Aorta (tissue), 5 donors: Measurements from ENCODE around the gene PANK1. TPM values are rescaled to one million over a fixed set of nuclear protein-coding genes. Genes with fewer than 3 reads are reported as not detected.

Source experiments
- ATAC-seq: fragments of 200-7000 bp; cut with Tn5 transposase; one replicate; pipeline ENCODE4 v1.9.1; 2022; ENCODE audit warnings: moderate library complexity; ENCODE audit not compliant: low FRiP score
- DNase-seq, 2 donors: peaks; one replicate each; pipeline ENCODE4 v3.0.0-alpha.2; 2020
- H3K27ac ChIP-seq, 2 donors: one replicate each; pipeline ENCODE4 v1.5.1; 2013; ENCODE audit warnings: low read length in 2 of 2, mild to moderate bottlenecking in 2 of 2, moderate library complexity in 2 of 2, control low read depth in 1 of 2, inconsistent platforms in 1 of 2, low read depth in 1 of 2
- H3K27me3 ChIP-seq, 2 donors: one replicate each; pipeline ENCODE4 v1.6.1; 2013; ENCODE audit warnings: control low read depth in 1 of 2, low read length in 1 of 2, mild to moderate bottlenecking in 1 of 2, moderate library complexity in 1 of 2; ENCODE audit not compliant: insufficient read depth in 2 of 2, control insufficient read depth in 1 of 2
- H3K36me3 ChIP-seq, 2 donors: one replicate each; pipeline ENCODE4 v1.6.1; 2013; ENCODE audit warnings: control low read depth in 1 of 2, low read length in 1 of 2, mild to moderate bottlenecking in 1 of 2; ENCODE audit not compliant: insufficient read depth in 2 of 2, control insufficient read depth in 1 of 2
- H3K4me1 ChIP-seq, 2 donors: one replicate each; pipeline ENCODE4 v1.6.1; 2013; ENCODE audit warnings: low read length in 2 of 2, control low read depth in 1 of 2, mild to moderate bottlenecking in 1 of 2, moderate library complexity in 1 of 2; ENCODE audit not compliant: insufficient read depth in 2 of 2, control insufficient read depth in 1 of 2
- H3K4me3 ChIP-seq, 2 donors: one replicate each; pipeline ENCODE4 v1.5.1; 2013; ENCODE audit warnings: low read length in 2 of 2, control low read depth in 1 of 2, mild to moderate bottlenecking in 1 of 2
- H3K9me3 ChIP-seq: one replicate; pipeline ENCODE4 v1.6.1; 2013; ENCODE audit warnings: mild to moderate bottlenecking, low read length; ENCODE audit not compliant: control insufficient read depth
- WGBS, 2 donors: extraction: QIAGEN DNeasy Blood & Tissue Kit; methylation state at CpG; one replicate each; pipeline ENCODE4 v1.1.7; 2013; 5-methylcytosine and 5-hydroxymethylcytosine counted together
- intact Hi-C, 2 donors: fragments of 100-400 bp; cut with DNase I; formaldehyde crosslinking; loops; one replicate each; pipeline versions ENCODE4 v1.14.2 to v1.15.0; 2022
- polyA plus RNA-seq, 2 donors: library from polyadenylated mRNA; stranded (reverse); fragments of 200-250 nt; gene quantifications; one replicate each; pipeline ENCODE4 v1.2.3, GENCODE V29; 2013
- total RNA-seq, 2 donors: library from RNA; stranded (reverse); fragmentation: NEBNext Ultra II Directional; extraction: Animal tissue kit (Norgen Biotek cat#: 25700); gene quantifications; one replicate each; pipeline ENCODE4 v1.2.1, GENCODE V29; 2021
- donor health status: healthy with polysubstance abuse.
- donor health status: Bipolar disorder and iron deficiency.
- donor health status: DM: no; HTN: no; CAD: no.
- donor health status: DM: no; HTN: no; CAD: no.
- donor health status: DM: yes; HTN: yes; CAD: no.

Gene PANK1
- total and polyA plus RNA-seq, 4 donors, result 1.4 to 4.8 (median 2.9) TPM

DNA sequence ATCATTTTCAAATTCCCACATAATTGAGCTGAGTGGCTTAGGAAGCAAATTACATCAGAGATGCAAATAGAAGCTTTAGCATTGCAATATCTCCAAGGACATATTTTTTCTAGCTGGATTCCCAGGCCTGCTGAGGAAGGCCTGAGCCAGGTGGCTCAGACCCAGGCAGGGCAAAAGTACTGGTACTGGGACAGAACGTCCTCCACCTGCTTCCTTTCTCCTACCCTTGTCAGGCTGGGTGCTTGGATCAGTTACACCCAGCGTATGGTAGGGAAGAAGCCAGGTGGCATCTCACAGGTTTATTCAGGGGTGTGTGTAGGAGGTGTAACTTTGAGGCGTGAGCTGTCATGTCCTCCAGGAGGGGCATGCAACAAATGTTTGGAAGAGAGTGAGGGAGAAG is 3.0 kb upstream of the PANK1 start:
- ATAC-seq, result no peak

DNA sequence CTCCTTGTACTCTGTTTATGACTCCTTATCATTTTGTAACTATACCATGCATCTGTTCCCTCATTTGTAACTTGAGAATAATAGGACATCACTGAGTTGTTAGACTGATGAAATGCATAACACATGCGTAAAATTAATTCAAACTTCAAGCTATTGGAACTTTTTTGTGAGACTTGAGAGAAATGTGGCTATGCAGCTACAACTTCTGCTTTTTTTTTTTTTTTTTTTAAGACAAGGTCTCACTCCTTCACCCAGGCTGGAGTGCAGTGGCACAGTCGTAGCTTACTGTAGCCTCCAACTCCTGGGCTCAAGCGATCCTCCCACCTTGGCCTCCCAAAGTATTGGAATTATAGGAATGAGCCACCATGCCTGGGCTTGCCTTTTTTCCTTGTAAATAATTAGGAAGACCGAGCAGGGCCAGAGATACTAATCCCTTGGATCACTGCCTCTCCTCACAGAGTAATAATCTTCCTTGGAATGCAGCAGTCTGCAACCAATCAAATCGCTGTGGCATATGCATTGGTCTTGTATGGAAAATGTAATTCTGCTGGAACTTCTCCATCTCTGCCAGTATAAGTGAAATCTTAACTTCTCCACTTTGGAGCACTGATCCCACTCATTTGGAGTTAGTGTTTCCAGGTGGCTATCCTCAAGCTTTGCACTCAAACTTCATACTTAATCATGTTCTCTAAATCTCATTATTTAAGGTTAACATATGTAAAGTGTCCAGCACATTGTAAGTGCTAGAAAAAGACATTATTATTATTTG is 2.0 kb upstream of the PANK1 start:
- Histone ChIP-seq H3K9me3 (no peaks in the 10 kb centered on the region), H3K36me3 (no peaks in the 10 kb centered on the region), H3K4me1 (no peaks in the 10 kb centered on the region), H3K4me3 (no peak overlapping the region), H3K27ac (no peak overlapping the region), H3K27me3 (no peaks in the 10 kb centered on the region)
- 91% methylated on average over 5 of the region's 5 CpGs for WGBS, 2 donors
- intact Hi-C loops, result loop anchor here in 1 of 2 donors (5.0 kb wide), 1 partner anchor 55 kb away; the partner anchor contains the start of gene KIF20B
- ATAC-seq (no peak), DNase-seq (no peak)

More for the DNA sequence above, 3.0 kb upstream of the PANK1 start:
- Histone ChIP-seq H3K9me3 (no peaks in the 10 kb centered on the region), H3K4me3 (no peak overlapping the region), H3K4me1 (no peaks in the 10 kb centered on the region), H3K36me3 (no peaks in the 10 kb centered on the region), H3K27ac (no peak overlapping the region), H3K27me3 (no peaks in the 10 kb centered on the region)
- intact Hi-C loops, result loop anchor here in 1 of 2 donors (5.0 kb wide), 1 partner anchor 54 kb away; the partner anchor contains the start of gene KIF20B
- DNase-seq, result no peak
- 64 to 68% methylated on average over 3 of the region's 3 CpGs for WGBS, 2 donors

DNA sequence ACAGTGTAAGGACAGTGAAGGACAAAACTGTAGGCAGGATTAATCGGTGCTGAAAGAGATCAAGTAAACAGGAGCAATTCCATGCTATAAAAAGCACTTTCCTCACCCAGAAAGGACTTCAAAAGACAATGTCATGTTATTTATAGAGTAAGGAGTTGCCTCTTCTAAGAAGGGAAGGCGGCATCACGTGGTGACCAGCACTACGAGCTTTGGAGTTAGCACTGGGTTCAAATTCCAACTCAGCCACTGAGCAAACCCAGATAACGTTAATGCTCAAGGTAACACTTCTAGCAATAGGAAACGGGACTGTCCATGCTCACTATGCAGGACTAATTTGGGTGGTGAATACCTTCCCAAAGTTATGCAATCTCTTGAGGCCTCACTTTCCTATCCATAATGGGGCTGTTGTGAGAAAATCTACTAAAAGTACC is 715 bp upstream of the PANK1 start:
- H3K9me3 ChIP-seq, result no peaks in the 10 kb centered on the region
- peak overlapping the region in 1 of 2 donors; percentile 81 for H3K4me3 ChIP-seq
- 24% methylated on average over 6 of the region's 6 CpGs for WGBS, 2 donors
- no peaks in the 10 kb centered on the region for H3K36me3 ChIP-seq
- H3K27ac ChIP-seq, result no peak overlapping the region
- no peaks in the 10 kb centered on the region for H3K27me3 ChIP-seq
- intact Hi-C loops, result loop anchor here in 1 of 2 donors (5.0 kb wide), 1 partner anchor 57 kb away; the partner anchor contains the start of gene KIF20B
- DNase-seq, result no peak
- H3K4me1 ChIP-seq, result no peaks in the 10 kb centered on the region
- no peak for ATAC-seq

DNA sequence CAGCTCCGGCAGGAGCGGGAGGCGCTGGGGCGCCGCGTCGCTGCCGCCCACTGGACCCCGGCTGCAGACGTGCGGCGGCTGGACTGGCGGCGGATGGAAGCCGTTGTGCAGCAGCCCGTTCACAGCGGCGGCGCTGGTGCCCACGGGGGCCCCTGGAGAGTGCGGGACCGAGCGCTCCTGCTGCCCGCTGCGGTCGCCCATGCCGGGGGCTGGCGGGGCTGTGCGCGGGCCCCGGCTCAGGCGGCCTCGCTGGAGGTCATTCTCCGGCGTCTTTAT is 413 bp downstream of the PANK1 start:
- ATAC-seq (peak; percentile 44), DNase-seq (no peak)
- Histone ChIP-seq H3K27ac (peak overlapping the region; percentile 8 to 62), H3K36me3 (no peaks in the 10 kb centered on the region), H3K4me3 (peak overlapping the region; percentile 62 to 81), H3K27me3 (no peaks in the 10 kb centered on the region), H3K4me1 (no peaks in the 10 kb centered on the region), H3K9me3 (no peaks in the 10 kb centered on the region)
- WGBS, 2 donors, result 0% methylated on average over 27 to 35 of the region's 35 CpGs
- intact Hi-C loops, result loop anchor here in 1 of 2 donors (5.0 kb wide), 1 partner anchor 58 kb away; the partner anchor contains the start of gene KIF20B

DNA sequence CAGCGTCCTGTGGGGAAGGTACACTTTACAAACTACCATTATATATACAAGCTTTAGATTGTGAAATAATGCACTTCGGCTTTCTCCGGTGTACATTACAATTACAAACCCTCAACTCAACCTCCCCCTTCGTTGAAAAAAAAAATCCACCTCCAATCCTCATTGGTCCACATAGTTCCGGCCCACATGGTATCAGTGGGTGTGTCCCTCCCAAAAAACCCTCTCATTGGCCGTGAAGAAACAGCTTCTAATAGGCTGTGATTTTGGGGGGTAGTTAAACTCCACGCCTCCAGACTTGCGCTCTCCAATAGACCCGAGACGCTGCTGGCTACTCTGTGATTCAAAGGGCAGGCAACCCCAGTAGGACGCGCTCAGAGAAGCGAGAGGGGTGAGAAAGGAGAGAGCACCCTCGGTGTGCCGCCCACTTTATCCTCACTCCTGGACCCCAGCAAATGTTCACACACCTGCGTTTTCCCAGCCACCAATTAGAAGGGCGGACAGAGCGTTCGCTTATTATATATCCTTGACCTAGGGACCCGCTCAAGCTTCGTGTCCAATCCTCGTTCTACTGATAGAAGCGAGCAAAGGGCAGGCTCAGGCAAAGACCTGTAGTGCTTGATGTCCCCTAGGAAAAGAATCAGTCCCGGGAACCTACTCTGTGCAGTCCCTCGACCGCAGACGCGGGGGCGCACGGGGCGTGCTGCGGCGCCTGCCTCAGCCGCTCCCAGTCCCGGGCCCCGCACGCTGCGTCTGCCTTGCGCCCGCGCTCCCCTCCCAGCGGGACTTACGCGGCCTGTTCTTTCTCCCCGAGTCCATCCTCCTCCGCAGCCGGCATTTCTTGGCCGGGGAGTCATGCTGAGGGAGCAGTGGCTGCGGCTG is 991 bp downstream of the PANK1 start:
- Histone ChIP-seq H3K9me3 (no peaks in the 10 kb centered on the region), H3K27ac (peak overlapping the region; percentile 9 to 62), H3K4me1 (no peaks in the 10 kb centered on the region), H3K36me3 (no peaks in the 10 kb centered on the region), H3K4me3 (peak overlapping the region; percentile 62 to 81), H3K27me3 (no peaks in the 10 kb centered on the region)
- ATAC-seq (peak; percentile 92), DNase-seq (peak; percentile 71 to 83)
- intact Hi-C loops, result loop anchor here in 1 of 2 donors (5.0 kb wide), 1 partner anchor 58 kb away; the partner anchor contains the start of gene KIF20B
- WGBS, 2 donors, result 0% methylated on average over 49 of the region's 49 CpGs

DNA sequence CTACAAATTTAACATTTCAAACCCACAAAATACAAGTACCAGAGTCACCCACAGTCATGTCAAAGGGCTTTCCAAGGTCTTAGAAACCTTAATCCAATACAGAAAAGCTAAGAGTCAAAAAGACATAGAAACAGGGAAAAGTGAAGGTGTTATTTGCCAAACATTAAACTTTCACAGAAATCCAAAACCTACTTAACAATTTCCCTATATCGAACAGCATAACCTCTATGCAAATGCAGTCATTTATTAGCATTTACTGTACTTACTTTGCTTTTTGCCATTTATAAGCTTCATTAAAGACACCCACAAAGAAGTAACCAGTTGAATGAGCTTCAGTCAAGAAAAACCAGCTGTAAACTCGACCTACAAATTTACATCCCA is 1.6 kb downstream of the PANK1 start:
- no peak for DNase-seq
- Histone ChIP-seq H3K4me3 (peak overlapping the region; percentile 62 to 81), H3K27me3 (no peaks in the 10 kb centered on the region), H3K27ac (no peak overlapping the region), H3K36me3 (no peaks in the 10 kb centered on the region), H3K4me1 (no peaks in the 10 kb centered on the region), H3K9me3 (no peaks in the 10 kb centered on the region)
- 0 to 2% methylated on average over 2 of the region's 2 CpGs for WGBS, 2 donors
- intact Hi-C loops, result loop anchor here in 1 of 2 donors (5.0 kb wide), 1 partner anchor 59 kb away; the partner anchor contains the start of gene KIF20B
- ATAC-seq, result no peak

DNA sequence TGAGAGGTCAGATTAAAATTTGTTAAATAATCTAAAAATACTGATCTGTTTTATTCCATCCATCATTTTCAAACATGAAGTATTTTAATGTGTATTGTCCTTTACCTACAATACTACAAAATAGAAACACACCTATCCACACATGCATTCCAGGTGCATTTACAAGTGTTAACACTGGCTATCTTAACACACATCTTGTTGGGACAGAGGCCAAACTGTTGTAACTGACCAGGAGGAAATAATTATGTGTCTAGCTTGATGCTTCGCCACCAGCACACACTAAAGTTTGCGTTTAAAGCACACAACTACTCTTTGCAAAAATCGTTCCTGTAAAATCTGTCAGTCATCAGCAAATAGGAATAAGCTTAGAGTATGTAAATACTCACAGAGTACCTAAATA is 2.8 kb downstream of the PANK1 start:
- intact Hi-C loops, result loop anchor here in 1 of 2 donors (5.0 kb wide), 1 partner anchor 60 kb away; the partner anchor contains the start of gene KIF20B
- ATAC-seq (no peak), DNase-seq (no peak)
- no peaks in the 10 kb centered on the region for H3K27me3 ChIP-seq
- no peak overlapping the region for H3K27ac ChIP-seq
- no peaks in the 10 kb centered on the region for H3K4me1 ChIP-seq
- H3K36me3 ChIP-seq, result no peaks in the 10 kb centered on the region
- H3K9me3 ChIP-seq, result no peaks in the 10 kb centered on the region
- WGBS, 2 donors, result 79 to 85% methylated on average over 3 of the region's 3 CpGs
- no peak overlapping the region for H3K4me3 ChIP-seq

DNA sequence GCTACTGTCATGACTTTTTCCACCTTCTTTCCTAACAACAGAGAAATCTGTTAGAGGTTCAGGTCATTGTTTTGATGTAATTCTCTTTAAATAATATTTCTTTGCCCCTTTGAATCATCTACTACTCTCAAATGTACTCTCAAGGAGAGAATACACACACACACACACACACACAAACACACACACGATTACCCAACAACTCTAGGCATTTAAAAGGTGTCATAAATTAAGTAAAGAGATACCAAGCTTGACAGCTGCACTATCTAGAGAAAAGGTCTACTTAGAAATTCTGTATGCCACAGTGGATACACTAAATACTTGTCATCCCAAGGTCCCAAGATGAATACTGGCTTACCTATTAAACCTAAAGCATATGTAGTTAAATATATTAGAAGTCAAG is 4.8 kb downstream of the PANK1 start:
- Histone ChIP-seq H3K4me3 (no peak overlapping the region), H3K9me3 (no peaks in the 10 kb centered on the region), H3K4me1 (no peaks in the 10 kb centered on the region), H3K36me3 (no peaks in the 10 kb centered on the region), H3K27ac (no peak overlapping the region), H3K27me3 (no peaks in the 10 kb centered on the region)
- ATAC-seq (no peak), DNase-seq (no peak)
- WGBS, 2 donors, result 79 to 82% methylated on average over 1 of the region's 1 CpG
- intact Hi-C loops, result loop anchor here in 1 of 2 donors (5.0 kb wide), 1 partner anchor 62 kb away; the partner anchor contains the start of gene KIF20B
